ENCODE measurements around the gene PALLD. TPM values are rescaled to one million over a fixed set of nuclear protein-coding genes. Genes with fewer than 3 reads are reported as not detected.

PALLD gene
- total RNA-seq, 1 experiment from 2014 or later = 166 TPM

- H4K20me1 ChIP-seq (ENCODE audit: insufficient read depth) = no peaks in the 10 kb centered on the region
- BruUV-seq (replicated peaks) = no TSS peak
- peaks cover 18 to 51% of the 10 kb centered on the region in 2 experiments for H3K36me3 ChIP-seq (ENCODE audit: control insufficient read depth in 1 of 2, insufficient read depth in 2 of 2, low read length in 2 of 2)
- DNase-seq (ENCODE audit: low read depth, low spot score) = no peak
- POLR2A ChIA-PET = no interaction called here
- no peak for TF ChIP-seq JUND (IDR thresholded peaks at IDR 0.05)
- TF ChIP-seq ELF1 (IDR thresholded peaks at IDR 0.05; ENCODE audit: borderline replicate concordance, low read depth) = no peak
- no peak for TF ChIP-seq ZBTB33 (IDR thresholded peaks at IDR 0.05; ENCODE audit: extremely low read depth, insufficient replicate concordance, low read length)
- no peak for TF ChIP-seq ATF3 (IDR thresholded peaks at IDR 0.05)
- no peak for TF ChIP-seq MAX (IDR thresholded peaks at IDR 0.05)
- CTCF ChIA-PET = interaction anchor here (1.3 kb wide), 1 partner anchor 8 kb away, joined by 7 read pairs; no protein-coding TSS in a partner anchor
- H3K9me2 ChIP-seq (ENCODE audit: insufficient read depth) = no peaks in the 10 kb centered on the region
- H3K4me2 ChIP-seq (ENCODE audit: low read length) = no peak overlapping the region
- intact Hi-C loops (cut with micrococcal nuclease) = no loop called here
- peaks cover 99% of the 10 kb centered on the region for H3K79me2 ChIP-seq (ENCODE audit: insufficient read depth, low read length)
- no peaks in the 10 kb centered on the region for H3K27me3 ChIP-seq (ENCODE audit: insufficient read depth, low read length)
- ATAC-seq = no peak
- H3K27ac ChIP-seq (ENCODE audit: low read depth, low read length) = peak overlapping the region; percentile 57
- RAD21 ChIA-PET (ENCODE audit: low non-redundant PET in 1 of 2, low total read pairs in 2 of 2, uncharacterized antibody in 2 of 2, unreplicated experiment in 2 of 2) = interaction anchor here in 1 of 2 experiments (0.6 kb wide), 1 partner anchor 337 kb away, joined by 3 read pairs; no protein-coding TSS in a partner anchor
- no peak overlapping the region for H3K4me3 ChIP-seq (replicated peaks in 1 of 2; ENCODE audit: low read depth in 1 of 2, low read length in 2 of 2)
- H2AFZ ChIP-seq (ENCODE audit: low read depth, low read length, poor library complexity, severe bottlenecking) = no peak overlapping the region
- H3K9ac ChIP-seq (ENCODE audit: low read length) = no peak overlapping the region
- peaks cover 40 to 68% of the 10 kb centered on the region in 2 experiments for H3K4me1 ChIP-seq (ENCODE audit: control insufficient read depth in 1 of 2, insufficient read depth in 2 of 2, low read length in 2 of 2)
- H3K9me3 ChIP-seq (ENCODE audit: control insufficient read depth in 1 of 2, insufficient read depth in 1 of 2, low read depth in 1 of 2, low read length in 2 of 2) = no peaks in the 10 kb centered on the region
Observed at GRCh38 chr4:168522829-168523489, 26.1 kb downstream of the PALLD start.
